Astrocyte of the spinal cord (primary cell): ENCODE results near the gene PARP16.

ENCODE experiments used
- DNase-seq: peaks from one replicate; pipeline ENCODE4 v3.0.0; 2011; ENCODE audit warnings: low read depth, low spot score
- H3K4me3 ChIP-seq: 2 replicates; pipeline ENCODE4 v1.5.1; 2011; ENCODE audit warnings: low read depth, mild to moderate bottlenecking, low read length, moderate library complexity
- CTCF ChIP-seq: IDR thresholded peaks from 2 replicates; pipeline ENCODE4 v1.5.1; 2012; ENCODE audit warnings: low read depth, mild to moderate bottlenecking, low read length, inconsistent platforms
- in situ Hi-C: cut with HindIII; loops from 2 replicates; pipeline ENCODE4 v1.10.0; 2017; ENCODE audit warnings: low sequenced_read_pairs

The PARP16 gene

DNA sequence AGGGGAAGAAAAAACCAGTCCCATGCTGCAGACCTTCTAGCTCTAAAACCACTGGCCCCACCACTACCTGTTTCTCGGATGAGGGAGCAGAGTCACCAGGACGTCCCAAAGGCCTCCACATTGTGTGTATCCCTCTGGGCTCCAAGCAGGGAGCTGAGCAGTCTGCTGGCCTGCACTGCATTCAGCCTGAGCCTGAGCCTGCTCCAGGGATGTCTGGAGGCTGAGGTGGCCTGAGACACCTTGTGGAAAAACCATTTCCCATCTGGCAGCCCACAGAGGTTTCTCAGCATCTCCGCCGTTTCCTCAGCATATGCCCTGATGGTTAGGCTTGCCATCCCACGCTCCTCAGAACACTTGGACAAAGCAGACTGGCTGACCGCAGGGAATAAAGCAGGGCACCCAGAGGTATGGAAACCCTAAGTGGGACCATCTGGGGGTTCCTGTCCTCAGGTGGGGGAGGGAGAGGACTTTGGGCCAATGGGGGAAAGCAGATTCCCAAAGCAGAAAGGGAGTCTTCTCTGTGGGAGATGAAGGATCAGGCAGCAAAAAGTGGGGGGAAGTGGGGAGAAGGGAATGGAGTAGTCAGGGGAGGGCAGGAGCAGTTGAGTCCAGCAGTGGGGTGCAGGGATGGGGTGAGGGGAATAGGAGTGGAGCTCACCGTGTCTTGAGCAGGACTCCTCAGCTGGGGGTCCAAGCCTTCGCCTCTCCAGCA, 75.8 kb downstream of the PARP16 start, which contains the start of gene CILP:
Gene CILP, minus strand, starts transcription at position 704 of the 712 bp plus-strand sequence. CDS start 1,718 bp downstream, outside the sequence.
- TF ChIP-seq CTCF = no peak
- in situ Hi-C loops = no loop called here
- H3K4me3 ChIP-seq = no peak within 1 kb of the TSS
- no peak for DNase-seq

- no peak for TF ChIP-seq CTCF
- DNase-seq = no peak
- in situ Hi-C loops = no loop called here
- no peak overlapping the region for H3K4me3 ChIP-seq
These were observed 76.7 kb downstream of the PARP16 start for GRCh38 chr15:65209701-65210643.

DNA sequence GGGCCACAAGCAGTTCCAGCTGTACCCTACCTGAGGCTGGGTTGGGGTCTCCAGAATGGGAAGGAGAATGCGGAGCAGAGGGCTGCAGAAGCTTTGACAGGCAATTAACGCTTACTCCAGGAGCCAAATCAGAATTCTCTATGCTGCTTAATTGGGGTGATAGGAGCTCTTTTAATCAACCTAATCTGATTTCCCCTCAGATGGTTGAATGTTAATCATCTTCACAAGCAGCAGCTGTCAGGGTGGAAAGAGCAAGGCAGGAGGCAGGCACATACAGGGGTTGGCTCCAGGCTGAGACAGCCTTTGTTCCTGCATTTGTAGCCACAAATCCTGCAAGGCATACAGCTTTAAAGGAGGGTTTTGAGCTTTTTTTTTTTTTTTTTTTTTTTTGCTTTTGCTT, 78.0 kb downstream of the PARP16 start:
- no peak for TF ChIP-seq CTCF
- in situ Hi-C loops = no loop called here
- DNase-seq = no peak
- H3K4me3 ChIP-seq = no peak overlapping the region
